ENCODE results near the gene DYSF.

Gene DYSF

GRCh38 chr2:71714601-71715240 lies 261.4 kb downstream of the DYSF start:
- in situ Hi-C loops (cut with MboI; ENCODE audit: low pct_unique_long_range_greater_than_20kb, low sequenced_read_pairs, unreplicated experiment), result no loop called here
- DNase-seq (ENCODE audit: low spot score), result no peak
- no peak for TF ChIP-seq CTCF (IDR thresholded peaks at IDR 0.05; ENCODE audit: extremely low read depth, insufficient read depth, missing control alignments)

GRCh38 chr2:71715241-71715750 lies 261.9 kb downstream of the DYSF start:
- in situ Hi-C loops (cut with MboI; ENCODE audit: low pct_unique_long_range_greater_than_20kb, low sequenced_read_pairs, unreplicated experiment), result no loop called here
- TF ChIP-seq CTCF (IDR thresholded peaks at IDR 0.05; ENCODE audit: extremely low read depth, insufficient read depth, missing control alignments), result no peak
- no peak for DNase-seq (ENCODE audit: low spot score)

- in situ Hi-C loops (cut with MboI; ENCODE audit: low pct_unique_long_range_greater_than_20kb, low sequenced_read_pairs, unreplicated experiment), result no loop called here
- DNase-seq (ENCODE audit: low spot score), result no peak
- no peak for TF ChIP-seq CTCF (IDR thresholded peaks at IDR 0.05; ENCODE audit: extremely low read depth, insufficient read depth, missing control alignments)
These were observed 262.8 kb downstream of the DYSF start for GRCh38 chr2:71715951-71716696.

- in situ Hi-C loops (cut with MboI; ENCODE audit: low pct_unique_long_range_greater_than_20kb, low sequenced_read_pairs, unreplicated experiment), result no loop called here
These were observed 263.6 kb downstream of the DYSF start for GRCh38 chr2:71716697-71717624.

GRCh38 chr2:71718686-71719085 lies 265.3 kb downstream of the DYSF start:
- no peak for TF ChIP-seq CTCF (IDR thresholded peaks at IDR 0.05; ENCODE audit: extremely low read depth, insufficient read depth, missing control alignments)

More at GRCh38 chr2:71716697-71717624, 263.6 kb downstream of the DYSF start:
- TF ChIP-seq CTCF (IDR thresholded peaks at IDR 0.05; ENCODE audit: extremely low read depth, insufficient read depth, missing control alignments), result no peak
- no peak for DNase-seq (ENCODE audit: low spot score)

More at GRCh38 chr2:71718686-71719085, 265.3 kb downstream of the DYSF start:
- no peak for DNase-seq (ENCODE audit: low spot score)
- in situ Hi-C loops (cut with MboI; ENCODE audit: low pct_unique_long_range_greater_than_20kb, low sequenced_read_pairs, unreplicated experiment), result no loop called here

All from GM13977 (cell line).